NCI-H2227 (cell line): Measurements from ENCODE around the gene CLEC18C.
"Not testable (repeated sequence)": the region's sequence is repeated elsewhere in the genome, so short reads cannot be mapped to it uniquely, and the experiment has no call there.

ENCODE experiments used
- DNase-seq: peaks from one replicate; lab custom pipeline; 2025; ENCODE audit not compliant: unreplicated experiment; lab: John Stamatoyannopoulos, UW

Gene CLEC18C

GRCh38 chr16:70204668-70205405 is 31.2 kb downstream of the CLEC18C start:
- not testable (repeated sequence) for DNase-seq

GRCh38 chr16:70206382-70206781 is 32.8 kb downstream of the CLEC18C start:
- DNase-seq, result not testable (repeated sequence)

- DNase-seq, result not testable (repeated sequence)
Observed at GRCh38 chr16:70218586-70218985, 45.0 kb downstream of the CLEC18C start.

- not testable (repeated sequence) for DNase-seq
Observed at GRCh38 chr16:70222574-70222973, 49.0 kb downstream of the CLEC18C start.

- not testable (repeated sequence) for DNase-seq
Observed at GRCh38 chr16:70223216-70223615, 49.6 kb downstream of the CLEC18C start.

- not testable (repeated sequence) for DNase-seq
Observed at GRCh38 chr16:70223971-70224513, 50.5 kb downstream of the CLEC18C start.

GRCh38 chr16:70224645-70225044 is 51.1 kb downstream of the CLEC18C start:
- DNase-seq, result not testable (repeated sequence)

GRCh38 chr16:70225430-70225829 is 51.8 kb downstream of the CLEC18C start:
- DNase-seq, result not testable (repeated sequence)

GRCh38 chr16:70226024-70226423 is 52.4 kb downstream of the CLEC18C start:
- not testable (repeated sequence) for DNase-seq

GRCh38 chr16:70231831-70232230 is 58.2 kb downstream of the CLEC18C start:
- DNase-seq, result not testable (repeated sequence)
